Panc1 (cell line): Measurements from ENCODE around the gene DEDD. TPM values are rescaled to one million over a fixed set of nuclear protein-coding genes. Genes with fewer than 3 reads are reported as not detected.
"Not testable (repeated sequence)": the region's sequence is repeated elsewhere in the genome, so short reads cannot be mapped to it uniquely, and the experiment has no call there.

Experiments used
- ATAC-seq: fragments of 200-7000 bp; cut with Tn5 transposase; 2 replicates; pipeline ENCODE4 v1.9.1; 2020; ENCODE audit warnings: mild to moderate bottlenecking, moderate library complexity
- BruUV-seq: library from RNA; stranded (reverse); fragments of 400-500 nt; replicated peaks from 2 replicates; lab custom pipeline; 2021; lab: Mats Ljungman, UMichigan
- CTCF ChIA-PET: fragments of 300-600 bp; sonication (Branson Sonifier 250); formaldehyde crosslinking; loops from one replicate; lab custom pipeline; 2022; ENCODE audit warnings: antibody characterized with exemption; lab: Charles Lee
- POLR2A ChIA-PET: fragments of 300-600 bp; sonication (Branson Sonifier 250); formaldehyde crosslinking; loops from one replicate; lab custom pipeline; 2022; ENCODE audit warnings: antibody characterized with exemption; lab: Charles Lee
- DNase-seq: peaks from one replicate; pipeline ENCODE4 v3.0.0-alpha.2; 2010; ENCODE audit warnings: low read depth, low spot score
- H3K27ac ChIP-seq: 2 replicates; pipeline ENCODE4 v1.5.1; 2011; ENCODE audit warnings: mild to moderate bottlenecking, low read length, inconsistent platforms
- H3K27me3 ChIP-seq: fragments of 200-500 bp; sonication (Bioruptor generic); 2 replicates; pipeline ENCODE4 v1.6.0; 2014; ENCODE audit warnings: low read length, inconsistent platforms; ENCODE audit not compliant: control insufficient read depth, insufficient read depth
- H3K36me3 ChIP-seq: fragments of 200-500 bp; sonication (Bioruptor generic); 2 replicates; pipeline ENCODE4 v1.5.1; 2014; ENCODE audit warnings: inconsistent platforms, mild to moderate bottlenecking, low read length, moderate library complexity; ENCODE audit not compliant: control insufficient read depth, insufficient read depth
- H3K4me1 ChIP-seq: 2 replicates; pipeline ENCODE4 v1.5.1; 2011; ENCODE audit warnings: inconsistent platforms, mild to moderate bottlenecking, low read length, moderate library complexity; ENCODE audit not compliant: control insufficient read depth, insufficient read depth
- H3K4me3 ChIP-seq, 2 experiments: 2 replicates each; pipeline ENCODE4 v1.5.1; 2011 to 2012; ENCODE audit warnings: low read depth in 2 of 2, low read length in 2 of 2, mild to moderate bottlenecking in 2 of 2, inconsistent platforms in 1 of 2, moderate library complexity in 1 of 2
- H3K9me3 ChIP-seq: fragments of 200-500 bp; sonication (Bioruptor generic); 2 replicates; pipeline ENCODE4 v1.5.1; 2014; ENCODE audit warnings: low read depth, mild to moderate bottlenecking, inconsistent platforms, low read length, moderate library complexity; ENCODE audit not compliant: control insufficient read depth, insufficient read depth
- POLR2AphosphoS5 ChIP-seq: IDR thresholded peaks from 2 replicates; pipeline ENCODE4 v1.6.1; 2012; ENCODE audit warnings: mild to moderate bottlenecking, low read depth, low read length, moderate library complexity
- SIN3A ChIP-seq: IDR thresholded peaks from 2 replicates; pipeline ENCODE4 v1.6.1; 2012; ENCODE audit warnings: low read depth, mild to moderate bottlenecking, low read length, moderate library complexity, borderline replicate concordance; ENCODE audit not compliant: insufficient read depth
- TCF7L2 ChIP-seq: IDR thresholded peaks from 2 replicates; pipeline ENCODE4 v1.6.1; 2011; ENCODE audit warnings: mild to moderate bottlenecking, low read depth, low read length, inconsistent platforms
- in situ Hi-C: cut with HindIII; loops from 2 replicates; pipeline ENCODE4 v1.10.0; 2016; ENCODE audit warnings: low sequenced_read_pairs, low pct_unique_long_range_greater_than_20kb
- intact Hi-C: fragments of 100-400 bp; cut with micrococcal nuclease; formaldehyde crosslinking; loops from one replicate; pipeline ENCODE4 v1.10.0; 2022; ENCODE audit not compliant: unreplicated experiment
- total RNA-seq: library from RNA; stranded (reverse); gene quantifications from one replicate; pipeline ENCODE4 v1.2.1, GENCODE V29; 2021; ENCODE audit not compliant: unreplicated experiment
- TF ChIP-seq, protein P1 (sequence below): fragments of 450-650 bp; IDR thresholded peaks from 2 replicates; pipeline ENCODE4 v1.5.1; 2017; ENCODE audit warnings: mild to moderate bottlenecking
- TF ChIP-seq, protein P2 (sequence below), 2 experiments: IDR thresholded peaks; 2 replicates each; pipeline ENCODE4 v1.6.1; 2011 to 2012; ENCODE audit warnings: low read depth in 2 of 2, control low read depth in 1 of 2, low read length in 1 of 2, mild to moderate bottlenecking in 1 of 2, moderate library complexity in 1 of 2; ENCODE audit not compliant: insufficient read depth in 1 of 2

DEDD gene
- total RNA-seq, 1 experiment from 2014 or later, result 42.5 TPM

DNA sequence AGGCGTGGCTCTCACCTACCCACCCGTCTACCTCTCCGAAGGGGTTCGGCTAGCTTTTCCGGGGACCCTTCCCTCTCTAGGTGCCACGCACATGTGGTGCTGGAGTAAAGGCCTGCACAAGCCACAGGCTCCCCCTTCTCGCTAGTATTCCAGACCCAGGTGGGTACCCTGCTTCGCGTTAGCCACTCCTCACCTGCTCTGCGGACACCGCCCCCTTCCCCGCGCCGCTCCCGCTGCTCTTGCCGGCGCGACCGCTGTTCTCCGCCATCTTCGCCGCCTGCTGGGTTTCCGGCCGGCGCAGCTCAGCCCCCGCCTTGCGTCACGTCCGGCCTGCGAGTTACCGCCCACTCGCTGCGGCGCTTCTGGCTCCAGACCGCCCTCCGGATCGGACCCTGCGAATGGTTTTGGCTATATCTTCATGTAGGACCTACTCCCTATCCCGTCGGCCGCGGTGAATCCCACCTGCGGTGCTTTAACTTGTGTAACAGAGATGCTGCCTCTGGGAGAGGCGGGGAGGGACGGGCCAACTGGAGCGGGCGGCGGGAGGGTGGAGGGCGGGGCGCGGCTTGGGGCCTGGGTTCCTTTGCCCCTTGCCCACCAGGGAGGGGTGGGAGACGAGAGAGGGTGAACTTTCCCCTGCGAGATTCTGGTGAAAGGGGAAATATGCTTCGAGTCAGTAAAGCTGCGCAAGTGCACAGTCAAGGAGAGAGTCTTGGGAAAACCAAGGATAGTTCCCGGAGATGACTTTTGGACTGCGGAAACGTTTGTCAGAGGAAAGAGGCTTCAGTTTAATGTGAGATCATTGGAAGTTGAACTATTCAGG, 14.5 kb downstream of the DEDD start, which contains the start of the genes NIT1 and PFDN2:
TSS of gene NIT1 (plus strand) at position 347 of the 823 bp plus-strand sequence. CDS start at position 419, 72 bp downstream.
TSS of gene PFDN2 (minus strand) at position 279 of the 823 bp plus-strand sequence. CDS start at position 268, 11 bp downstream.
- Histone ChIP-seq H3K27me3 (no peaks in the 10 kb centered on the region), H3K9me3 (no peaks in the 10 kb centered on the region), H3K4me1 (peaks cover 36% of the 10 kb centered on the region), H3K36me3 (peaks cover 19% of the 10 kb centered on the region), H3K27ac (peak within 1 kb of the TSS; percentile 98), H3K4me3 (peak within 1 kb of the TSS; percentile 100)
- in situ Hi-C loops, result no loop called here
- CTCF ChIA-PET, result no interaction called here
- no TSS peak for BruUV-seq
- peak; percentile 92 for ATAC-seq
- TF ChIP-seq, protein P1, sequence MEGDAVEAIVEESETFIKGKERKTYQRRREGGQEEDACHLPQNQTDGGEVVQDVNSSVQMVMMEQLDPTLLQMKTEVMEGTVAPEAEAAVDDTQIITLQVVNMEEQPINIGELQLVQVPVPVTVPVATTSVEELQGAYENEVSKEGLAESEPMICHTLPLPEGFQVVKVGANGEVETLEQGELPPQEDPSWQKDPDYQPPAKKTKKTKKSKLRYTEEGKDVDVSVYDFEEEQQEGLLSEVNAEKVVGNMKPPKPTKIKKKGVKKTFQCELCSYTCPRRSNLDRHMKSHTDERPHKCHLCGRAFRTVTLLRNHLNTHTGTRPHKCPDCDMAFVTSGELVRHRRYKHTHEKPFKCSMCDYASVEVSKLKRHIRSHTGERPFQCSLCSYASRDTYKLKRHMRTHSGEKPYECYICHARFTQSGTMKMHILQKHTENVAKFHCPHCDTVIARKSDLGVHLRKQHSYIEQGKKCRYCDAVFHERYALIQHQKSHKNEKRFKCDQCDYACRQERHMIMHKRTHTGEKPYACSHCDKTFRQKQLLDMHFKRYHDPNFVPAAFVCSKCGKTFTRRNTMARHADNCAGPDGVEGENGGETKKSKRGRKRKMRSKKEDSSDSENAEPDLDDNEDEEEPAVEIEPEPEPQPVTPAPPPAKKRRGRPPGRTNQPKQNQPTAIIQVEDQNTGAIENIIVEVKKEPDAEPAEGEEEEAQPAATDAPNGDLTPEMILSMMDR, result no peak
- TF ChIP-seq SIN3A (peak; percentile 81; the same call in 1 of the 2 replicates), TCF7L2 (no peak), POLR2AphosphoS5 (peak; percentile 82)
- TF ChIP-seq, protein P2, sequence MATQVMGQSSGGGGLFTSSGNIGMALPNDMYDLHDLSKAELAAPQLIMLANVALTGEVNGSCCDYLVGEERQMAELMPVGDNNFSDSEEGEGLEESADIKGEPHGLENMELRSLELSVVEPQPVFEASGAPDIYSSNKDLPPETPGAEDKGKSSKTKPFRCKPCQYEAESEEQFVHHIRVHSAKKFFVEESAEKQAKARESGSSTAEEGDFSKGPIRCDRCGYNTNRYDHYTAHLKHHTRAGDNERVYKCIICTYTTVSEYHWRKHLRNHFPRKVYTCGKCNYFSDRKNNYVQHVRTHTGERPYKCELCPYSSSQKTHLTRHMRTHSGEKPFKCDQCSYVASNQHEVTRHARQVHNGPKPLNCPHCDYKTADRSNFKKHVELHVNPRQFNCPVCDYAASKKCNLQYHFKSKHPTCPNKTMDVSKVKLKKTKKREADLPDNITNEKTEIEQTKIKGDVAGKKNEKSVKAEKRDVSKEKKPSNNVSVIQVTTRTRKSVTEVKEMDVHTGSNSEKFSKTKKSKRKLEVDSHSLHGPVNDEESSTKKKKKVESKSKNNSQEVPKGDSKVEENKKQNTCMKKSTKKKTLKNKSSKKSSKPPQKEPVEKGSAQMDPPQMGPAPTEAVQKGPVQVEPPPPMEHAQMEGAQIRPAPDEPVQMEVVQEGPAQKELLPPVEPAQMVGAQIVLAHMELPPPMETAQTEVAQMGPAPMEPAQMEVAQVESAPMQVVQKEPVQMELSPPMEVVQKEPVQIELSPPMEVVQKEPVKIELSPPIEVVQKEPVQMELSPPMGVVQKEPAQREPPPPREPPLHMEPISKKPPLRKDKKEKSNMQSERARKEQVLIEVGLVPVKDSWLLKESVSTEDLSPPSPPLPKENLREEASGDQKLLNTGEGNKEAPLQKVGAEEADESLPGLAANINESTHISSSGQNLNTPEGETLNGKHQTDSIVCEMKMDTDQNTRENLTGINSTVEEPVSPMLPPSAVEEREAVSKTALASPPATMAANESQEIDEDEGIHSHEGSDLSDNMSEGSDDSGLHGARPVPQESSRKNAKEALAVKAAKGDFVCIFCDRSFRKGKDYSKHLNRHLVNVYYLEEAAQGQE (IDR thresholded peaks at IDR 0.05; ENCODE audit: insufficient read depth in 1 of 2, low read depth in 2 of 2, low read length in 1 of 2), result peak in 1 of 2 experiments; percentile 45; a peak in 1 of 4 replicates
- intact Hi-C loops, result no loop called here
- POLR2A ChIA-PET, result interaction anchor here (0.7 to 1.5 kb wide), 4 partner anchors 15 to 36 kb away, joined by 4 to 11 read pairs (median 8); partner anchors contain the start of genes DEDD and UFC1
- DNase-seq, result no peak

DNA sequence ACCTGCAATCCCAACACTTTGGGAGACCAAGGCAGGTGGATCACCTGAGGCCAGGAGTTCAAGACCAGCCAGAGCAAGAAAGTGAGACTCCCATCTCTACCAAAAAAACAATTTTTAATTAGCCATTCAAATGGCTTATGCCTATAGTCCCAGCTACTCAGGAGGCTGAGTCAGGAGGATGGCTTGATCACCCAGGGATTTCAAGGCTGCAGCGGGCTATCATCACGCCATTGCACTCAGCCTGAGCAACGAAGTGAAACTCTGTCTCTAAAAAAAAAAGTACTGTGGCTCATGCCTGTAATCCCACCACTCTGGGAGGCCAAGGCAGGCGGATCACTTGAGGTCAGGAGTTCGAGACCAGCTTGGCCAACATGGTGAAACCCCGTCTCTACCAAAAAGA, 16.5 kb downstream of the DEDD start:
- CTCF ChIA-PET, BruUV-seq, H3K27me3 ChIP-seq, POLR2A ChIA-PET, ATAC-seq, H3K9me3 ChIP-seq, in situ Hi-C loops, intact Hi-C loops, DNase-seq, H3K36me3 ChIP-seq: not testable (repeated sequence)
- Histone ChIP-seq H3K4me3 (peak overlapping the region in 1 of 2 experiments; percentile 100; a peak in 2 of 4 replicates), H3K4me1 (peaks cover 36% of the 10 kb centered on the region), H3K27ac (peak overlapping the region; percentile 45; the same call in 1 of the 2 replicates)
